Neuronal stem cell (in vitro differentiated cells): ENCODE data around the gene ARR3. TPM values are rescaled to one million over a fixed set of nuclear protein-coding genes. Genes with fewer than 3 reads are reported as not detected.

Source experiments
- DNase-seq: peaks from one replicate; pipeline ENCODE4 v3.0.0-alpha.2; 2013; ENCODE audit warnings: low spot score
- H2AFZ ChIP-seq: one replicate; pipeline ENCODE4 v1.6.1; 2013; ENCODE audit warnings: mild to moderate bottlenecking, low read length, inconsistent platforms
- H2AK5ac ChIP-seq: 2 replicates; pipeline ENCODE4 v1.6.1; 2013; ENCODE audit warnings: low read depth, mild to moderate bottlenecking, inconsistent platforms, low read length, moderate library complexity, mixed read lengths
- H2BK120ac ChIP-seq: 2 replicates; pipeline ENCODE4 v1.6.1; 2013; ENCODE audit warnings: low read depth, mild to moderate bottlenecking, inconsistent platforms, low read length, moderate library complexity, mixed read lengths
- H2BK12ac ChIP-seq: one replicate; pipeline ENCODE4 v1.6.1; 2013; ENCODE audit warnings: low read length, inconsistent platforms
- H2BK15ac ChIP-seq: 2 replicates; pipeline ENCODE4 v1.6.1; 2013; ENCODE audit warnings: mild to moderate bottlenecking, low read length, inconsistent platforms, mixed read lengths
- H2BK5ac ChIP-seq: one replicate; pipeline ENCODE4 v1.6.1; 2013; ENCODE audit warnings: inconsistent platforms, mild to moderate bottlenecking, low read length, moderate library complexity
- H3K14ac ChIP-seq: one replicate; pipeline ENCODE4 v1.6.1; 2013; ENCODE audit warnings: low read length, inconsistent platforms
- H3K18ac ChIP-seq: 2 replicates; pipeline ENCODE4 v1.6.1; 2013; ENCODE audit warnings: low read length, inconsistent platforms
- H3K23ac ChIP-seq: 2 replicates; pipeline ENCODE4 v1.6.1; 2013; ENCODE audit warnings: low read depth, mild to moderate bottlenecking, mixed read lengths, low read length, inconsistent platforms; ENCODE audit not compliant: poor library complexity
- H3K27ac ChIP-seq: replicated peaks from 3 replicates; pipeline ENCODE4 v1.5.1; 2013; ENCODE audit warnings: low read length, inconsistent platforms
- H3K27me3 ChIP-seq, 3 experiments: 2 replicates each; pipeline ENCODE4 v1.6.1; 2013; ENCODE audit warnings: low read length in 3 of 3, mild to moderate bottlenecking in 2 of 3, inconsistent platforms in 1 of 3, low read depth in 1 of 3, mixed read lengths in 1 of 3, moderate library complexity in 1 of 3; ENCODE audit not compliant: control insufficient read depth in 3 of 3, insufficient read depth in 3 of 3
- H3K36me3 ChIP-seq, 2 donors: replicated peaks in 1 of 2; 2 replicates each; pipeline ENCODE4 v1.6.1; 2013; ENCODE audit warnings: low read length in 2 of 2; ENCODE audit not compliant: control insufficient read depth in 2 of 2, insufficient read depth in 2 of 2
- H3K4ac ChIP-seq: 2 replicates; pipeline ENCODE4 v1.6.1; 2013; ENCODE audit warnings: inconsistent platforms, mild to moderate bottlenecking, low read length, moderate library complexity
- H3K4me1 ChIP-seq, 2 donors: 1 replicate in 1 of 2; 2 replicates in 1 of 2; pipeline ENCODE4 v1.6.1; 2013; ENCODE audit warnings: low read length in 2 of 2, low read depth in 1 of 2; ENCODE audit not compliant: control insufficient read depth in 2 of 2, insufficient read depth in 1 of 2
- H3K4me2 ChIP-seq: one replicate; pipeline ENCODE4 v1.6.1; 2013; ENCODE audit warnings: mild to moderate bottlenecking, low read length, inconsistent platforms; ENCODE audit not compliant: insufficient read depth, poor library complexity, severe bottlenecking
- H3K4me3 ChIP-seq, 2 donors: 2 replicates each; pipeline ENCODE4 v1.5.1; 2013; ENCODE audit warnings: low read length in 2 of 2, mild to moderate bottlenecking in 2 of 2, inconsistent platforms in 1 of 2, moderate library complexity in 1 of 2
- H3K79me1 ChIP-seq: one replicate; pipeline ENCODE4 v1.6.1; 2013; ENCODE audit warnings: low read depth, mild to moderate bottlenecking, inconsistent platforms, low read length, moderate library complexity
- H3K9ac ChIP-seq: one replicate; pipeline ENCODE4 v1.6.1; 2013; ENCODE audit warnings: mild to moderate bottlenecking, low read depth, low read length, inconsistent platforms; ENCODE audit not compliant: poor library complexity
- H3K9me3 ChIP-seq, 2 donors: replicated peaks in 1 of 2; 2 replicates each; pipeline versions ENCODE3 to v1.6.1; 2013; ENCODE audit warnings: low read length in 2 of 2, mild to moderate bottlenecking in 2 of 2, inconsistent platforms in 1 of 2, low read depth in 1 of 2, mixed read lengths in 1 of 2, moderate library complexity in 1 of 2; ENCODE audit not compliant: control insufficient read depth in 2 of 2, insufficient read depth in 1 of 2
- H4K8ac ChIP-seq: one replicate; pipeline ENCODE4 v1.6.1; 2013; ENCODE audit warnings: low read depth, mild to moderate bottlenecking, inconsistent platforms, low read length, moderate library complexity
- H4K91ac ChIP-seq: one replicate; pipeline ENCODE4 v1.6.1; 2013; ENCODE audit warnings: low read length, low read depth, mild to moderate bottlenecking, inconsistent platforms; ENCODE audit not compliant: poor library complexity
- WGBS, 2 donors: extraction: QIAGEN DNeasy Blood & Tissue Kit; methylation state at CpG; one replicate each; pipeline ENCODE4 v1.1.7; 2013; ENCODE audit warnings: missing lambda C conversion rate in 2 of 2, mixed read lengths in 1 of 2; ENCODE audit not compliant: insufficient read length in 2 of 2, insufficient replicate concordance in 1 of 2; ENCODE audit errors: extremely low coverage in 2 of 2; 5-methylcytosine and 5-hydroxymethylcytosine counted together
- small RNA-seq: library from polyadenylated mRNA; stranded (forward); fragments of <200 nt; extraction: miRNeasy Mini kit (QIAGEN cat#:217004); gene quantifications from one replicate; pipeline ENCODE3, GENCODE V24; 2013; ENCODE audit not compliant: insufficient read depth

ARR3 gene

GRCh38 chrX:70324326-70324725 is 56.2 kb downstream of the ARR3 start:
- no peak for DNase-seq
- H2AK5ac ChIP-seq, result no peak overlapping the region
- no peak overlapping the region for H2BK15ac ChIP-seq
- no peak overlapping the region for H2BK120ac ChIP-seq
- no peak overlapping the region for H3K18ac ChIP-seq
- H3K9me3 ChIP-seq, result no peaks in the 10 kb centered on the region
- H2BK5ac ChIP-seq, result no peak overlapping the region
- H3K4me1 ChIP-seq, result no peaks in the 10 kb centered on the region
- H3K14ac ChIP-seq, result no peak overlapping the region
- no peak overlapping the region for H3K4me3 ChIP-seq
- no CpG with 5 or more reads among the region's 2 CpGs for WGBS, 2 donors
- peaks cover 2% of the 10 kb centered on the region for H3K79me1 ChIP-seq
- no peak overlapping the region for H2AFZ ChIP-seq
- no peak overlapping the region for H3K4ac ChIP-seq
- H4K91ac ChIP-seq, result no peak overlapping the region
- no peak overlapping the region for H4K8ac ChIP-seq
- H3K23ac ChIP-seq, result no peak overlapping the region
- H3K4me2 ChIP-seq, result no peak overlapping the region
- H3K27me3 ChIP-seq, result no peaks in the 10 kb centered on the region
- H3K9ac ChIP-seq, result no peak overlapping the region
- peaks cover 0 to 39% of the 10 kb centered on the region in 2 donors for H3K36me3 ChIP-seq
- H2BK12ac ChIP-seq, result no peak overlapping the region
- no peak overlapping the region for H3K27ac ChIP-seq

GRCh38 chrX:70331161-70331560 is 63.0 kb downstream of the ARR3 start:
- WGBS, 2 donors, result no CpG with 5 or more reads among the region's 1 CpG
- H3K14ac ChIP-seq, result no peak overlapping the region
- no peak overlapping the region for H2AK5ac ChIP-seq
- no peak overlapping the region for H3K18ac ChIP-seq
- H2BK5ac ChIP-seq, result no peak overlapping the region
- no peak overlapping the region for H3K27ac ChIP-seq
- H3K23ac ChIP-seq, result no peak overlapping the region
- DNase-seq, result no peak
- no peak overlapping the region for H4K8ac ChIP-seq
- H3K4me2 ChIP-seq, result no peak overlapping the region
- H2BK120ac ChIP-seq, result no peak overlapping the region
- no peaks in the 10 kb centered on the region for H3K4me1 ChIP-seq
- H3K36me3 ChIP-seq, result peaks cover 0 to 83% of the 10 kb centered on the region in 2 donors
- no peaks in the 10 kb centered on the region for H3K9me3 ChIP-seq
- no peak overlapping the region for H3K4me3 ChIP-seq
- H2AFZ ChIP-seq, result no peak overlapping the region
- no peak overlapping the region for H3K9ac ChIP-seq
- H3K4ac ChIP-seq, result no peak overlapping the region
- H2BK12ac ChIP-seq, result no peak overlapping the region
- H2BK15ac ChIP-seq, result no peak overlapping the region
- H3K27me3 ChIP-seq, result peaks cover 0 to 3% (median 0%) of the 10 kb centered on the region in 3 experiments
- H4K91ac ChIP-seq, result no peak overlapping the region
- no peaks in the 10 kb centered on the region for H3K79me1 ChIP-seq

Small RNAs within 50 kb of the gene (small RNA-seq; reads per million reads assigned to genes)
- not detected for gene RNA5SP507
